HepG2 (cell line): ENCODE results near the gene LYPLA2. TPM values are rescaled to one million over a fixed set of nuclear protein-coding genes. Genes with fewer than 3 reads are reported as not detected.

Experiments
- RBAK ChIP-seq: sonication (generic); formaldehyde crosslinking; IDR thresholded peaks from 2 replicates; pipeline ENCODE4 v1.5.1; 2020; ENCODE audit warnings: mild to moderate bottlenecking, missing genetic modification reagents
- ZC3H4 ChIP-seq: sonication (generic); formaldehyde crosslinking; IDR thresholded peaks from 2 replicates; pipeline ENCODE4 v1.4.0; 2020; ENCODE audit warnings: missing genetic modification reagents, borderline replicate concordance
- ZFAT ChIP-seq: sonication (generic); formaldehyde crosslinking; conservative IDR thresholded peaks from 2 replicates; pipeline ENCODE4 v1.8.1; 2023; ENCODE audit warnings: missing genetic modification reagents, inconsistent platforms
- ZKSCAN1 ChIP-seq: fragments of 150-350 bp; IDR thresholded peaks from 2 replicates; pipeline ENCODE4 v1.6.1; 2014; ENCODE audit warnings: low read length
- ZNF143 ChIP-seq: sonication (generic); formaldehyde crosslinking; IDR thresholded peaks from 2 replicates; pipeline ENCODE4 v1.4.0; 2020; ENCODE audit warnings: missing genetic modification reagents
- polyA plus RNA-seq, 8 experiments: library from polyadenylated mRNA; depleted of rRNA in 3 of 8; stranded (reverse) in 7 of 8; unstranded in 1 of 8; fragments of >200 nt; fragmentation: Illumina TruSeq in 4 of 8; extraction: Trizol in 4 of 8; gene quantifications; 2 replicates each; pipeline versions ENCODE4 v1.2.1 to v1.2.3, GENCODE V29; 2011 to 2016; ENCODE audit warnings: low read depth in 4 of 8, missing spikeins in 1 of 8, mixed read lengths in 1 of 8; ENCODE audit not compliant: insufficient read depth in 1 of 8
- total RNA-seq, 5 experiments: library from RNA; depleted of rRNA; stranded (reverse); fragments of >200 nt; fragmentation: Illumina TruSeq; extraction: Trizol; gene quantifications; 2 replicates each; pipeline ENCODE4 v1.2.3, GENCODE V29; 2016; ENCODE audit warnings: low read depth in 1 of 5
- TF ChIP-seq, protein P1 (sequence below): sonication (generic); formaldehyde crosslinking; IDR thresholded peaks from 2 replicates; pipeline ENCODE4 v1.4.0; 2020; ENCODE audit warnings: missing genetic modification reagents
- TF ChIP-seq, protein P2 (sequence below), 2 experiments: fragments of 450-650 bp in 1 of 2; sonication (generic) in 1 of 2; formaldehyde crosslinking in 1 of 2; IDR thresholded peaks; 2 replicates each; pipeline versions ENCODE4 v1.6.1 to v1.8.0; 2016 to 2022; ENCODE audit warnings: antibody characterized with exemption in 1 of 2, mild to moderate bottlenecking in 1 of 2, missing genetic modification reagents in 1 of 2
- TF ChIP-seq, protein P3 (sequence below): sonication (generic); formaldehyde crosslinking; IDR thresholded peaks from 2 replicates; pipeline ENCODE4 v1.4.0; 2020; ENCODE audit warnings: missing genetic modification reagents, borderline replicate concordance
- TF ChIP-seq, protein P4 (sequence below): IDR thresholded peaks from 2 replicates; pipeline ENCODE4 v1.6.1; 2018; ENCODE audit warnings: missing genetic modification reagents
- TF ChIP-seq, protein P5 (sequence below): sonication (generic); formaldehyde crosslinking; IDR thresholded peaks from 2 replicates; pipeline ENCODE4 v1.8.1; 2023; ENCODE audit warnings: mild to moderate bottlenecking, moderate library complexity, missing genetic modification reagents
- TF ChIP-seq, protein P6 (sequence below): sonication (generic); formaldehyde crosslinking; IDR thresholded peaks from 2 replicates; pipeline ENCODE4 v1.5.0; 2020; ENCODE audit warnings: missing genetic modification reagents

LYPLA2 gene
- total and polyA plus RNA-seq, 2 of the 13 experiments (the other 11 are each of a cell fraction or from before 2014, with no cell fraction given) = 72.1 to 73.2 TPM

DNA sequence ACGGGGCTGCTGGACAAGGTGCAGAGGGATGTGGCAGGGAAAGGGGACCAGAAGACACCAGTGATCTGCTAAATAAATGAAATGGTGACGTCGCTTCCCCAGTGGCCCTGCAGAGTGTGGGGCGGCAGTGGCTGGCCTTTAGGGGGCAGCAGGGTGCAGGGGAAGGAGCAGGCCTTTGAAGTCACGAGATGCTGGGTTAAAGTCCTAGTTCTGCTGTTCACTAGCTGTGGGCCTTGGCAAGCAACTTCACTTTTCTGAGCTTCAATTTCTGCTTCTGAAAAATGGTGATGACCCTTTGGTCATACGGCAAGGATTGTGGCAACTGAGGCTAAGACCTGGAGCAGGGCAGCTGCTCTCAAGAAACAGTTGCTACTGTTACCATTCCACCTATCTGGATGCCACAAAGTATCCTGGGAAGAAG lies 18.8 kb downstream of the LYPLA2 start (continued):
- TF ChIP-seq, protein P1, sequence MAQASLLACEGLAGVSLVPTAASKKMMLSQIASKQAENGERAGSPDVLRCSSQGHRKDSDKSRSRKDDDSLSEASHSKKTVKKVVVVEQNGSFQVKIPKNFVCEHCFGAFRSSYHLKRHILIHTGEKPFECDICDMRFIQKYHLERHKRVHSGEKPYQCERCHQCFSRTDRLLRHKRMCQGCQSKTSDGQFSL (CRISPR knock-in tag) = no peak
- TF ChIP-seq, protein P2, sequence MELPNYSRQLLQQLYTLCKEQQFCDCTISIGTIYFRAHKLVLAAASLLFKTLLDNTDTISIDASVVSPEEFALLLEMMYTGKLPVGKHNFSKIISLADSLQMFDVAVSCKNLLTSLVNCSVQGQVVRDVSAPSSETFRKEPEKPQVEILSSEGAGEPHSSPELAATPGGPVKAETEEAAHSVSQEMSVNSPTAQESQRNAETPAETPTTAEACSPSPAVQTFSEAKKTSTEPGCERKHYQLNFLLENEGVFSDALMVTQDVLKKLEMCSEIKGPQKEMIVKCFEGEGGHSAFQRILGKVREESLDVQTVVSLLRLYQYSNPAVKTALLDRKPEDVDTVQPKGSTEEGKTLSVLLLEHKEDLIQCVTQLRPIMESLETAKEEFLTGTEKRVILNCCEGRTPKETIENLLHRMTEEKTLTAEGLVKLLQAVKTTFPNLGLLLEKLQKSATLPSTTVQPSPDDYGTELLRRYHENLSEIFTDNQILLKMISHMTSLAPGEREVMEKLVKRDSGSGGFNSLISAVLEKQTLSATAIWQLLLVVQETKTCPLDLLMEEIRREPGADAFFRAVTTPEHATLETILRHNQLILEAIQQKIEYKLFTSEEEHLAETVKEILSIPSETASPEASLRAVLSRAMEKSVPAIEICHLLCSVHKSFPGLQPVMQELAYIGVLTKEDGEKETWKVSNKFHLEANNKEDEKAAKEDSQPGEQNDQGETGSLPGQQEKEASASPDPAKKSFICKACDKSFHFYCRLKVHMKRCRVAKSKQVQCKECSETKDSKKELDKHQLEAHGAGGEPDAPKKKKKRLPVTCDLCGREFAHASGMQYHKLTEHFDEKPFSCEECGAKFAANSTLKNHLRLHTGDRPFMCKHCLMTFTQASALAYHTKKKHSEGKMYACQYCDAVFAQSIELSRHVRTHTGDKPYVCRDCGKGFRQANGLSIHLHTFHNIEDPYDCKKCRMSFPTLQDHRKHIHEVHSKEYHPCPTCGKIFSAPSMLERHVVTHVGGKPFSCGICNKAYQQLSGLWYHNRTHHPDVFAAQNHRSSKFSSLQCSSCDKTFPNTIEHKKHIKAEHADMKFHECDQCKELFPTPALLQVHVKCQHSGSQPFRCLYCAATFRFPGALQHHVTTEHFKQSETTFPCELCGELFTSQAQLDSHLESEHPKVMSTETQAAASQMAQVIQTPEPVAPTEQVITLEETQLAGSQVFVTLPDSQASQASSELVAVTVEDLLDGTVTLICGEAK (IDR thresholded peaks at IDR 0.05) = no peak
- TF ChIP-seq, protein P2 (CRISPR knock-in tag; IDR thresholded peaks at IDR 0.05) = no peak
- TF ChIP-seq, protein P3, sequence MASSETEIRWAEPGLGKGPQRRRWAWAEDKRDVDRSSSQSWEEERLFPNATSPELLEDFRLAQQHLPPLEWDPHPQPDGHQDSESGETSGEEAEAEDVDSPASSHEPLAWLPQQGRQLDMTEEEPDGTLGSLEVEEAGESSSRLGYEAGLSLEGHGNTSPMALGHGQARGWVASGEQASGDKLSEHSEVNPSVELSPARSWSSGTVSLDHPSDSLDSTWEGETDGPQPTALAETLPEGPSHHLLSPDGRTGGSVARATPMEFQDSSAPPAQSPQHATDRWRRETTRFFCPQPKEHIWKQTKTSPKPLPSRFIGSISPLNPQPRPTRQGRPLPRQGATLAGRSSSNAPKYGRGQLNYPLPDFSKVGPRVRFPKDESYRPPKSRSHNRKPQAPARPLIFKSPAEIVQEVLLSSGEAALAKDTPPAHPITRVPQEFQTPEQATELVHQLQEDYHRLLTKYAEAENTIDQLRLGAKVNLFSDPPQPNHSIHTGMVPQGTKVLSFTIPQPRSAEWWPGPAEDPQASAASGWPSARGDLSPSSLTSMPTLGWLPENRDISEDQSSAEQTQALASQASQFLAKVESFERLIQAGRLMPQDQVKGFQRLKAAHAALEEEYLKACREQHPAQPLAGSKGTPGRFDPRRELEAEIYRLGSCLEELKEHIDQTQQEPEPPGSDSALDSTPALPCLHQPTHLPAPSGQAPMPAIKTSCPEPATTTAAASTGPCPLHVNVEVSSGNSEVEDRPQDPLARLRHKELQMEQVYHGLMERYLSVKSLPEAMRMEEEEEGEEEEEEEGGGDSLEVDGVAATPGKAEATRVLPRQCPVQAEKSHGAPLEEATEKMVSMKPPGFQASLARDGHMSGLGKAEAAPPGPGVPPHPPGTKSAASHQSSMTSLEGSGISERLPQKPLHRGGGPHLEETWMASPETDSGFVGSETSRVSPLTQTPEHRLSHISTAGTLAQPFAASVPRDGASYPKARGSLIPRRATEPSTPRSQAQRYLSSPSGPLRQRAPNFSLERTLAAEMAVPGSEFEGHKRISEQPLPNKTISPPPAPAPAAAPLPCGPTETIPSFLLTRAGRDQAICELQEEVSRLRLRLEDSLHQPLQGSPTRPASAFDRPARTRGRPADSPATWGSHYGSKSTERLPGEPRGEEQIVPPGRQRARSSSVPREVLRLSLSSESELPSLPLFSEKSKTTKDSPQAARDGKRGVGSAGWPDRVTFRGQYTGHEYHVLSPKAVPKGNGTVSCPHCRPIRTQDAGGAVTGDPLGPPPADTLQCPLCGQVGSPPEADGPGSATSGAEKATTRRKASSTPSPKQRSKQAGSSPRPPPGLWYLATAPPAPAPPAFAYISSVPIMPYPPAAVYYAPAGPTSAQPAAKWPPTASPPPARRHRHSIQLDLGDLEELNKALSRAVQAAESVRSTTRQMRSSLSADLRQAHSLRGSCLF = no peak
- TF ChIP-seq ZKSCAN1 (no peak), ZNF143 (peak; percentile 38; the same call in 1 of the 2 replicates), ZFAT (CRISPR knock-in tag) (no peak), RBAK (CRISPR knock-in tag) (no peak), ZC3H4 (CRISPR knock-in tag) (no peak)
- TF ChIP-seq, protein P4, sequence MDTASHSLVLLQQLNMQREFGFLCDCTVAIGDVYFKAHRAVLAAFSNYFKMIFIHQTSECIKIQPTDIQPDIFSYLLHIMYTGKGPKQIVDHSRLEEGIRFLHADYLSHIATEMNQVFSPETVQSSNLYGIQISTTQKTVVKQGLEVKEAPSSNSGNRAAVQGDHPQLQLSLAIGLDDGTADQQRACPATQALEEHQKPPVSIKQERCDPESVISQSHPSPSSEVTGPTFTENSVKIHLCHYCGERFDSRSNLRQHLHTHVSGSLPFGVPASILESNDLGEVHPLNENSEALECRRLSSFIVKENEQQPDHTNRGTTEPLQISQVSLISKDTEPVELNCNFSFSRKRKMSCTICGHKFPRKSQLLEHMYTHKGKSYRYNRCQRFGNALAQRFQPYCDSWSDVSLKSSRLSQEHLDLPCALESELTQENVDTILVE (CRISPR knock-in tag) = no peak
- TF ChIP-seq, protein P5, sequence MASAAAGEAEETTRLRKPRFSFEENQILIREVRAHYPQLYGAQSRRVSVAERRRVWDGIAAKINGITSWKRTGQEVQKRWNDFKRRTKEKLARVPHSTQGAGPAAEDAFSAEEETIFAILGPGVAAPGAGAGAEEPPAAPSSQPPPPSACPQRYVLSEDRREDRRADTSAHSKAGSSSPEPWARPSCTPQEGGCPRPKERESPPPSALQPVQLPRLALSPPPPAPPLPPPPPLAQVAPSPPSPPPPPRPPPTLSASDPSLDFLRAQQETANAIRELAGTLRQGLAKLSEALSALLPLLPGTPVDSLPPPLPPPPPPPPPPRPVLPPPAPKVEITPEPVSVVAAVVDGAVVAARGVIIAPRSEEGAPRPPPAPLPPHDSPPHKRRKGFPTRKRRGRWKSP (CRISPR knock-in tag) = no peak
- TF ChIP-seq, protein P6, sequence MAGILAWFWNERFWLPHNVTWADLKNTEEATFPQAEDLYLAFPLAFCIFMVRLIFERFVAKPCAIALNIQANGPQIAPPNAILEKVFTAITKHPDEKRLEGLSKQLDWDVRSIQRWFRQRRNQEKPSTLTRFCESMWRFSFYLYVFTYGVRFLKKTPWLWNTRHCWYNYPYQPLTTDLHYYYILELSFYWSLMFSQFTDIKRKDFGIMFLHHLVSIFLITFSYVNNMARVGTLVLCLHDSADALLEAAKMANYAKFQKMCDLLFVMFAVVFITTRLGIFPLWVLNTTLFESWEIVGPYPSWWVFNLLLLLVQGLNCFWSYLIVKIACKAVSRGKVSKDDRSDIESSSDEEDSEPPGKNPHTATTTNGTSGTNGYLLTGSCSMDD (CRISPR knock-in tag) = no peak
